HL-60/S4 (cell line): Measurements from ENCODE around the gene CTNND2.

ENCODE experiments used
- in situ Hi-C: fragments of 300-500 bp; cut with MboI; formaldehyde crosslinking; loops from 2 replicates; pipeline ENCODE4 v1.14.3; 2022; ENCODE audit warnings: low sequenced_read_pairs

The CTNND2 gene

GRCh38 chr5:11790201-11790600, 114.0 kb downstream of the CTNND2 start:
- in situ Hi-C loops: no loop called here

GRCh38 chr5:11785771-11786352, 118.4 kb downstream of the CTNND2 start:
- in situ Hi-C loops: no loop called here

GRCh38 chr5:11780641-11781345, 123.5 kb downstream of the CTNND2 start:
- in situ Hi-C loops: no loop called here

GRCh38 chr5:11777096-11777495, 127.2 kb downstream of the CTNND2 start:
- in situ Hi-C loops: no loop called here

- in situ Hi-C loops: no loop called here
Measured at GRCh38 chr5:11770310-11770709, 133.9 kb downstream of the CTNND2 start.

GRCh38 chr5:11760934-11761603, 143.2 kb downstream of the CTNND2 start:
- in situ Hi-C loops: no loop called here

- in situ Hi-C loops: no loop called here
Measured at GRCh38 chr5:11758321-11758720, 145.9 kb downstream of the CTNND2 start.

GRCh38 chr5:11757661-11758060, 146.6 kb downstream of the CTNND2 start:
- in situ Hi-C loops: no loop called here

- in situ Hi-C loops: no loop called here
Measured at GRCh38 chr5:11737010-11737409, 167.2 kb downstream of the CTNND2 start.

GRCh38 chr5:11734369-11734768, 169.9 kb downstream of the CTNND2 start:
- in situ Hi-C loops: no loop called here

GRCh38 chr5:11733840-11734192, 170.4 kb downstream of the CTNND2 start:
- in situ Hi-C loops: no loop called here

GRCh38 chr5:11733185-11733839, 170.9 kb downstream of the CTNND2 start:
- in situ Hi-C loops: no loop called here

GRCh38 chr5:11724940-11725339, 179.3 kb downstream of the CTNND2 start:
- in situ Hi-C loops: no loop called here

- in situ Hi-C loops: no loop called here
Measured at GRCh38 chr5:11719888-11720481, 184.3 kb downstream of the CTNND2 start.

GRCh38 chr5:11715461-11716196, 188.6 kb downstream of the CTNND2 start:
- in situ Hi-C loops: no loop called here

- in situ Hi-C loops: no loop called here
Measured at GRCh38 chr5:11711932-11712331, 192.3 kb downstream of the CTNND2 start.

- in situ Hi-C loops: no loop called here
Measured at GRCh38 chr5:11709021-11709420, 195.2 kb downstream of the CTNND2 start.

GRCh38 chr5:11704916-11705315, 199.3 kb downstream of the CTNND2 start:
- in situ Hi-C loops: no loop called here

- in situ Hi-C loops: no loop called here
Measured at GRCh38 chr5:11700391-11700790, 203.9 kb downstream of the CTNND2 start.

GRCh38 chr5:11692636-11693035, 211.6 kb downstream of the CTNND2 start:
- in situ Hi-C loops: no loop called here

GRCh38 chr5:11687498-11687897, 216.7 kb downstream of the CTNND2 start:
- in situ Hi-C loops: no loop called here
